ENCODE measurements around the gene CABLES2. TPM values are rescaled to one million over a fixed set of nuclear protein-coding genes. Genes with fewer than 3 reads are reported as not detected.

The CABLES2 gene
- total and polyA plus RNA-seq, 9 of the 15 experiments (the other 6 are each of a cell fraction or from before 2014, with no cell fraction given) = 0.46 to 4.2 (median 1.6) TPM

GRCh38 chr20:62368392-62368975 lies 38.6 kb downstream of the CABLES2 start:
- H2AFZ ChIP-seq (ENCODE audit: low read depth, low read length) = peak overlapping the region; percentile 80
- peaks cover 36% of the 10 kb centered on the region for H3K79me2 ChIP-seq (ENCODE audit: control insufficient read depth, insufficient read depth, low read length)
- peaks cover 57 to 93% of the 10 kb centered on the region in 2 experiments for H3K4me1 ChIP-seq (replicated peaks in 1 of 2; ENCODE audit: control insufficient read depth in 2 of 2, insufficient read depth in 2 of 2, low read length in 2 of 2)
- ChIA-PET POLR2A (interaction anchor here (0.6 to 1.7 kb wide), 4 partner anchors 11 to 69 kb away, joined by 3 to 8 read pairs (median 4); no protein-coding TSS in a partner anchor), CTCF (ENCODE audit: low intra/inter-chr PET ratio) (interaction anchor here (1.1 kb wide), 1 partner anchor 67 kb away, joined by 3 read pairs; no protein-coding TSS in a partner anchor)
- DNase-seq (ENCODE audit: extremely low read depth in 1 of 4, low spot score in 3 of 4) (peak; percentile 62 to 74 (median 68)), FAIRE-seq (no peak), ATAC-seq (peak; percentile 9; the same call in 2 of the 3 replicates)
- no peak overlapping the region for H3K4me3 ChIP-seq
- BruUV-seq (replicated peaks) = no TSS peak
- H3K27me3 ChIP-seq (ENCODE audit: control insufficient read depth in 2 of 2, insufficient read depth in 2 of 2, low read length in 2 of 2) = no peaks in the 10 kb centered on the region
- H3K36me3 ChIP-seq (ENCODE audit: control insufficient read depth, insufficient read depth, low read length) = peaks cover 2% of the 10 kb centered on the region; the same call in 1 of the 3 replicates
- peaks cover 4% of the 10 kb centered on the region for H3K9me1 ChIP-seq (ENCODE audit: control insufficient read depth, insufficient read depth, low read length)
- no peak overlapping the region for H3K27ac ChIP-seq (ENCODE audit: extremely low read depth, low read depth, low read length)
- 5% methylated on average over 6 of the region's 15 CpGs for WGBS (ENCODE audit: insufficient coverage, low coverage, missing lambda C conversion rate)
- in situ Hi-C loops (cut with MboI) = loop anchor here (5.0 to 10.0 kb wide), 2 partner anchors 61 to 374 kb away; no protein-coding TSS in a partner anchor
- intact Hi-C loops (cut with micrococcal nuclease) = loop anchor here (5.0 kb wide), 1 partner anchor 66 kb away; the partner anchor contains the start of gene ADRM1
- H3K4me2 ChIP-seq (ENCODE audit: insufficient read depth, low read length) = peak overlapping the region; percentile 61
- H4K20me1 ChIP-seq (replicated peaks; ENCODE audit: control insufficient read depth, insufficient read depth, low read length) = peaks cover 10% of the 10 kb centered on the region; the same call in 1 of the 2 replicates
- peak overlapping the region in 1 of 2 experiments; percentile 96; a peak in 2 of 4 replicates for H3K9ac ChIP-seq (ENCODE audit: insufficient read depth in 1 of 2, low read depth in 2 of 2, low read length in 2 of 2)
- H3K9me3 ChIP-seq (replicated peaks; ENCODE audit: control insufficient read depth, insufficient read depth, low read depth, low read length) = no peaks in the 10 kb centered on the region
- TF ChIP-seq ZC3H11A (IDR thresholded peaks at IDR 0.05; ENCODE audit: low read depth, low read length) (no peak), ELK3 (CRISPR knock-in tag; IDR thresholded peaks at IDR 0.05) (no peak), ZBTB7A (IDR thresholded peaks at IDR 0.05; ENCODE audit: borderline replicate concordance, control insufficient read depth, low read depth, low read length) (peak; percentile 71), HEY1 (CRISPR knock-in tag; IDR thresholded peaks at IDR 0.05; ENCODE audit: borderline replicate concordance) (no peak), NBN (IDR thresholded peaks at IDR 0.05; ENCODE audit: low read depth) (0 out of 2 replicates have a peak, but pooled peaks have one; percentile 33), EGR1 (conservative IDR thresholded peaks at IDR 0.05) (peak; percentile 28), RBM22 (IDR thresholded peaks at IDR 0.05; ENCODE audit: low read depth, low read length, poor library complexity, severe bottlenecking) (no peak), ZBTB1 (CRISPR knock-in tag; IDR thresholded peaks at IDR 0.05; ENCODE audit: borderline replicate concordance, low read depth) (no peak), CHD4 (IDR thresholded peaks at IDR 0.05; ENCODE audit: insufficient read depth, insufficient replicate concordance, low read depth, low read length, poor library complexity, severe bottlenecking) (no peak), ZNF318 (IDR thresholded peaks at IDR 0.05; ENCODE audit: borderline replicate concordance in 1 of 2, low read depth in 1 of 2) (no peak), ZNF766 (CRISPR knock-in tag; conservative IDR thresholded peaks at IDR 0.05) (no peak), ZNF239 (CRISPR knock-in tag; IDR thresholded peaks at IDR 0.05) (no peak)

Measured in K562 (cell line).